Hepatocyte (in vitro differentiated cells): Measurements from ENCODE around the gene PIK3R6. TPM values are rescaled to one million over a fixed set of nuclear protein-coding genes. Genes with fewer than 3 reads are reported as not detected.

Experiments
- DNase-seq: peaks from one replicate; pipeline ENCODE4 v3.0.0-alpha.2; 2016; ENCODE audit warnings: low spot score
- H2AFZ ChIP-seq: fragments of 200-600 bp; sonication (generic); 2 replicates; pipeline ENCODE4 v1.6.0; 2016; ENCODE audit warnings: antibody characterized with exemption, mild to moderate bottlenecking
- H3K27ac ChIP-seq: fragments of 200-600 bp; sonication (generic); 2 replicates; pipeline ENCODE4 v1.5.1; 2016; ENCODE audit warnings: mild to moderate bottlenecking
- H3K27me3 ChIP-seq: fragments of 200-600 bp; sonication (generic); 2 replicates; pipeline ENCODE4 v1.6.1; 2016
- H3K36me3 ChIP-seq: fragments of 200-600 bp; sonication (generic); replicated peaks from 2 replicates; pipeline ENCODE4 v1.5.1; 2016; ENCODE audit warnings: low read depth; ENCODE audit not compliant: insufficient read depth
- H3K4me1 ChIP-seq: fragments of 200-600 bp; sonication (generic); 2 replicates; pipeline ENCODE4 v1.5.1; 2016; ENCODE audit warnings: mild to moderate bottlenecking, moderate library complexity; ENCODE audit not compliant: insufficient read depth
- H3K4me2 ChIP-seq: fragments of 200-600 bp; sonication (generic); 2 replicates; pipeline ENCODE4 v1.6.0; 2016
- H3K4me3 ChIP-seq: fragments of 200-600 bp; sonication (generic); 2 replicates; pipeline ENCODE4 v1.5.1; 2016; ENCODE audit warnings: mild to moderate bottlenecking
- H3K79me2 ChIP-seq: fragments of 200-600 bp; sonication (generic); 2 replicates; pipeline ENCODE4 v1.6.0; 2017; ENCODE audit warnings: mild to moderate bottlenecking
- H3K9me2 ChIP-seq: fragments of 200-600 bp; sonication (generic); replicated peaks from 2 replicates; pipeline ENCODE4 v1.6.0; 2017; ENCODE audit warnings: mild to moderate bottlenecking; ENCODE audit not compliant: insufficient read depth
- H3K9me3 ChIP-seq: fragments of 200-600 bp; sonication (generic); 2 replicates; pipeline ENCODE4 v1.5.1; 2016; ENCODE audit warnings: low read depth, mild to moderate bottlenecking
- H4K20me1 ChIP-seq: fragments of 200-600 bp; sonication (generic); 2 replicates; pipeline ENCODE4 v1.6.0; 2016; ENCODE audit warnings: mild to moderate bottlenecking; ENCODE audit not compliant: insufficient read depth, poor library complexity, severe bottlenecking
- CTCF ChIP-seq: fragments of 200-600 bp; sonication (generic); IDR thresholded peaks from 2 replicates; pipeline ENCODE4 v1.5.1; 2016; ENCODE audit warnings: antibody characterized with exemption, mild to moderate bottlenecking; ENCODE audit not compliant: poor library complexity
- EZH2 ChIP-seq: fragments of 200-600 bp; sonication (generic); IDR thresholded peaks from 2 replicates; pipeline ENCODE4 v1.6.1; 2016; ENCODE audit warnings: antibody characterized with exemption, mild to moderate bottlenecking, borderline replicate concordance
- EZH2phosphoT487 ChIP-seq: fragments of 200-600 bp; sonication (generic); IDR thresholded peaks from one replicate; pipeline ENCODE4 v1.6.1; 2018; ENCODE audit warnings: antibody characterized with exemption, mild to moderate bottlenecking, low read depth, moderate library complexity; ENCODE audit not compliant: unreplicated experiment, severe bottlenecking
- WGBS: methylation state at CpG from one replicate; pipeline ENCODE4 v1.1.6; 2016; ENCODE audit warnings: low lambda C conversion rate; ENCODE audit errors: missing lambda C conversion rate; 5-methylcytosine and 5-hydroxymethylcytosine counted together
- polyA plus RNA-seq: library from polyadenylated mRNA; unstranded; fragments of >200 nt; fragmentation: Nextera tagmentation; extraction: Ambion mirVana; gene quantifications from 2 replicates; pipeline ENCODE4 v1.2.1, GENCODE V29; 2016
- total RNA-seq: library from RNA; depleted of rRNA; stranded (reverse); fragments of >200 nt; gene quantifications from 2 replicates; pipeline ENCODE4 v1.2.3, GENCODE V29; 2014

Gene PIK3R6
- total and polyA plus RNA-seq, 2 experiments from 2014 or later = 0.07 to 0.10 TPM

GRCh38 chr17:8910969-8911604 is 43.6 kb upstream of the PIK3R6 start:
- Histone ChIP-seq H3K4me3 (no peak overlapping the region), H4K20me1 (no peaks in the 10 kb centered on the region), H3K4me2 (no peak overlapping the region), H3K4me1 (no peaks in the 10 kb centered on the region), H3K79me2 (no peaks in the 10 kb centered on the region), H3K27me3 (peaks cover 5% of the 10 kb centered on the region), H3K27ac (no peak overlapping the region), H3K9me3 (no peaks in the 10 kb centered on the region), H2AFZ (no peak overlapping the region), H3K9me2 (no peaks in the 10 kb centered on the region), H3K36me3 (no peaks in the 10 kb centered on the region)
- DNase-seq = no peak
- TF ChIP-seq CTCF (no peak), EZH2 (no peak), EZH2phosphoT487 (no peak)
- 91% methylated on average over 18 of the region's 18 CpGs for WGBS

GRCh38 chr17:8909586-8910270 is 42.3 kb upstream of the PIK3R6 start:
- peaks cover 5% of the 10 kb centered on the region for H3K27me3 ChIP-seq
- H3K4me1 ChIP-seq = no peaks in the 10 kb centered on the region
- TF ChIP-seq EZH2 (no peak), EZH2phosphoT487 (no peak), CTCF (no peak)
- no peak overlapping the region for H3K4me3 ChIP-seq
- WGBS = 85% methylated on average over 8 of the region's 8 CpGs
- H2AFZ ChIP-seq = no peak overlapping the region
- no peaks in the 10 kb centered on the region for H3K9me3 ChIP-seq
- no peaks in the 10 kb centered on the region for H3K36me3 ChIP-seq
- DNase-seq = no peak
- no peaks in the 10 kb centered on the region for H3K9me2 ChIP-seq
- no peaks in the 10 kb centered on the region for H4K20me1 ChIP-seq
- H3K4me2 ChIP-seq = no peak overlapping the region
- no peaks in the 10 kb centered on the region for H3K79me2 ChIP-seq
- no peak overlapping the region for H3K27ac ChIP-seq

GRCh38 chr17:8905331-8905730 is 37.9 kb upstream of the PIK3R6 start:
- Histone ChIP-seq H3K36me3 (no peaks in the 10 kb centered on the region), H3K9me2 (no peaks in the 10 kb centered on the region), H3K4me1 (no peaks in the 10 kb centered on the region), H3K27me3 (peaks cover 13% of the 10 kb centered on the region), H3K9me3 (no peaks in the 10 kb centered on the region), H3K27ac (no peak overlapping the region), H3K79me2 (no peaks in the 10 kb centered on the region), H3K4me3 (no peak overlapping the region), H2AFZ (no peak overlapping the region), H4K20me1 (no peaks in the 10 kb centered on the region), H3K4me2 (no peak overlapping the region)
- 73% methylated on average over 7 of the region's 7 CpGs for WGBS
- TF ChIP-seq EZH2phosphoT487 (no peak), EZH2 (no peak), CTCF (no peak)
- DNase-seq = no peak
